DMS153 treated with DMSO at 0.1 percent for 48 hours (cell line): ENCODE results near the gene ZDBF2.
"Not testable (repeated sequence)": the region's sequence is repeated elsewhere in the genome, so short reads cannot be mapped to it uniquely, and the experiment has no call there.

Experiments used
- DNase-seq: peaks from one replicate; lab custom pipeline; 2025; ENCODE audit not compliant: unreplicated experiment; lab: John Stamatoyannopoulos, UW

ZDBF2 gene

DNA sequence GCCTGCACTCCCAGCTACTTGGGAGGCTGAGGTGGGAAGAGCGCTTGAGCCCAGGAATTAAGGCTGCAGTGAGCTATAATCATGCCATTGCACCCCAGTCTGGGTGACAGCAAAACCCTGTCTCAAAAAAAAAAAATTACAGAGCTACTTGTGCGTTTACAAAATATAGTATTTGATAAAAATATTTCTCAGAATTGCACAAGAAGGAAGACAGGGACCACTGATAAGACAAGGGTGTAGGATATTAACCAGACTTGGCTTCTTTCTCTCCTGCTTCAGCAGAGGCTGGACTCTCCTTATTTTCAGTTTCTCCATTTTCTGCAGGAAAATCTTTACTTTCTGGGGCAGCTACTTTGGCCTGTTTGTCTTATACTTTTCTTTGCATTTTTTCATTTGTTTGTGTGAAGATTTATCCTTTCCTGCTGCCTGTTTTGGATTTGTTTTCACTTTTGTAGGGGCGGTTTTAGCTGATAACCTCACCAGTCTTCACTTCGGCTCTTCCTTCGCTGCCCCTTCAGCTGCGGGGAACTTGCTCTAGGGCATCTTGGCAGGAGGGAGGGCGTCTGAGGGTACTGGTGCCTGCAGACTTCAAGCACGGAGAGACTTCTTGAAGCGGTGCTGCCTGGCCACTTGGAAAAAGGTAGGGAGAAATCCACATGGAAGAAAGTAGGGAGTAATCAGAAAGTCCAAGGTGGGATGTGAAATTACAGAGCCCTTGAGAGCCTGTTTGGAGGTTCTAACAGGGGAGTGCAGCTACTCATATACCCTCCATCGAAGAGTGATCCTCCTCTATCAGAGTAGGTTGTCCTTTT lies 14.9 kb upstream of the ZDBF2 start:
- no peak for DNase-seq

DNA sequence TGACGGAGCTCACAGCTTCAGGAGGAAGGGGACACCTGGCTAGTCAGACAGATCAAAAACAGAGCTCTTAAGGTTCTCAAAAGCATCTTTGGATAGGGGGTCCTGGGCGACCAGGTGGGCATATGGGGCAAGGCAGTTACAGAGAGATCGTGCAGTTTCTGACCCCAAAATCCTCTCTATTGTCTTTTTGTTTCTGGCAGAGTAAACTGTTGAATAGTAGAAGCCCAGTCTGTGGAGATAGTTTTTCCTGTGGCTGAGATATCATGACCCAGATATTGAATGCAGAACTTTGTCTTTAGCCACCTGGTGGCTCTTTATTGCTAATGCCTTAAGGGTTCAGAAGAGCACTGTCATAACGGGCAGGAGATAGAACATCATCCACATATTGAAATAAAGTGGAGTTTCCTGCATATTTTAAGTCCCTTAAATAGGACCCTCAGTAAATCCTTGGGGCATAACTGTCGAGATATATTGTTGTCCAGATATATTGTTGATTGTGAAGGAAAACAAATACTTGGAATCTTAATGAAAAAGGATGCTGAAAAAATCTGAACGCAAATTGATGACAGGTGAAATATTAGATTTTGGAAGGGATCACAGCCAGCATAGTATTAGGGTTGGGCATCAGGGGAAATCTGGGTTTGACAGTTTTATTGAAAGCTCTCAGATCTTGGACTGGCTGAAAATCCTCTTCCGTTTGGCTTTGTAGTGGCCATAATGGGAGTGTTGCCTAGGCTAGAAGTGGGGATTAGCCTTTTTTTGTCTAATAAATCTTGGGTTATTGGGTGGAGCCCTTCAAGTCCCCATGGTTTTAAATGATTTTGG lies 14.1 kb upstream of the ZDBF2 start:
- DNase-seq = no peak

DNA sequence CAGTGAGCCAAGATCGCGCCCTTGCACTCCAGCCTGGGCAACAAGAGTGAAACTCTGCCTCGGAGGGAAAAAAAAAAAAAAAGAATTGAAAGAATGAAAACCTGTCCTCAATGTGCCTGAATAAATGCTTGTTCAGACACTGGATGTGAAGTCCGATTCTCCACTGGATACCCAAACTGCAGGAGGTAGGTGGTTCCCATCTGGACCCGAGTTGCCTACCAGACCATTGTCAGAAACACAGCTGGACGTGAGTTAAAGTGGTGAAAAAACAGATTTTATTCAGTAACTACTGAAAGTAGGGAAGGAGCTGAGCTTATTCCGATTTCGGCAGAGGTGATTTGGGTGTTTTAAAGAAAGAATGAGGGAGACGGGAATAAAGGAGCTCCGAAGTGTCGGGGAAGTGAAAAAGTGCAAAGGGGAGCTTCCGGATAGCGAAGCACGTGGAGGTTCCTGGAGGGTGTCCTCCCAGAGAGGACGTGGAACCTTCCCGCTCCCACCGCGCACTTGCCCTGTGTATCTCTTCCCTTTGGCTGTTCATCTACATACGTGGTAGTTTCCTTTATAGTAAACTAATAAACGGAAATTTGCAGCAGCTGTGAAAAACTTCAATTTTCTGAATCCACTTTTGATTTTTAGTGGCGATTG lies 10.4 kb upstream of the ZDBF2 start:
- DNase-seq = no peak

DNA sequence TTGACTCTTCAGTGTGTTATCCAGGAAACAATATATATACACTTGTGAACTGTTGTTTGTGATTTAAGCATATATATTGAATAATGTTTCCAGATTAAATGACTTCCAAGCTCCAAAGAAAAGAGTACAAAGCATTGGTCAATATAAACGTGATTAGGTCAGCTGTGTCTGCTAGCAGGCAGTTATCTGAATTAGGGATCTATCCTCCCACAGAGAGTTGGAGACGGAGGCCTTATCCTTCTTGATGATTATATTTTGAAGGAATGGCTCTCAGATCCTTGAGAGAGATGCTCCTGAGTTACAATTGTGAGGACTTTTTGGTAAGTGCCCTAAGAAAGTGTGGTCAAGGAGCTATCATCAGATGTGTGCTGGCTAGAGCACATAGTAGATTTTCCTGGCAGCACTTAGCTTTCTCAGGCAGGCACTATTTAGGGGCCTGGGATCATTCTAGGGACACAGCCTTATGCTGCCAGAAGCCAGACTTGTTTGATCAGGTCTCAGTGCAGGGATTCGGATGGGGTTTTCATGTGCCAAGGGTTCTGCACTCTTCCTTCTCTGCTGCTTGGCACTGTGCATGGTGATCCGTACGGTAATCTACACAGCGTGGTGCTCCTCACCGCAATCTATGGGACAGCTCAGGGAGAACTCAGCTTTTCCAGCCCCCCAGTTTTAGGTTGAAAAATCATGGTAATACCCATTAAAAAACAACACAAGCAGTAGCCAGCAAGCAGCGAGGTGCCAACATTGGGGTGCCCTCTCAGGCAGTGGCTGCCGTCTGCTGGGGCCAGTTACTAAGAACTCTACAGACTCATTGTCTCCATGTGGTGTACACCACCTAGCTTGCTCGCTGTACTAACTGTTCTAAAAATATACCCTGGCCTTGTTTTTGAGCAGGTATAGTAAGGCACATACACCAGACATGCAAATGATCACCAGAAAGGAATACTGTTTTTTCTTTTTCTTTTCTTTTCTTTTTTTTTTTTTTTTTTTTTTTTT lies 8.0 kb upstream of the ZDBF2 start:
- no peak for DNase-seq

DNA sequence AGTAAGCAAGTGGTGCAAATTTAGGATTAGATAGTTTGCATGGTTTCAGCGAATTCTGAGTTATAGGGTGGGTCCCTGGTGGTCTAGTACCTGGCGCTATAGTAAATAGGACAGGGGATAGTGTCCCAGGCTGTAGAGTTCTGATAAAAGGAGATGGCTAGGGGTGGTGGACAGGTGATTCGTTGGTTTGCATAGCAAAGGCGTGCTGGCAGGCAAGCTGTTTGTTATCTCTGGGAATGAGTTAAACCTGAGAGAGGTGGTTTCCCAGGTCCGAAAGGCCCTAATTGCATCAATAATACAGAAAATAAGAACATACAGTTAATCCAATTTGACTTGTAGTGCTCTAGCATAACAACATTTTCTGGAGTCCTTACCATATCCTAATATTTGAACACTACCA lies 6.9 kb upstream of the ZDBF2 start:
- no peak for DNase-seq

DNA sequence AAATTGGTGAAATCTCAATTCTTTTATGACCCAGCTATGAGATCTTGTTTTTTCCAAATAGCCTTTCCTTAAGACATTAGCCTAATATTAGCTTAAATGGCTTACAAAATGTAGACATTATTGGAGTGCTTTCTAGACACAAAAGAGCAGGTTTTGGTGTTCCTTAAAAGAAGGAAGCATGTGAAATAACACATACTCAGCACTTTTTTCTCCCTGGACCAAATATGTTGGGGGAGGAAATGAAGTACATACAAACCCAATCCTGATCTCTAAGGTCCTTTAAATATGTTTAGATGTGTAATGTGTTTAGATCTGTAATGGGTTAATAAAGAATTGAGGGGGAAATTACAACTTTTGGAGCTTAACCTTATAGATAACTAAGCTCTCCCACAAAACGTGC lies 3.4 kb upstream of the ZDBF2 start:
- DNase-seq = no peak

DNA sequence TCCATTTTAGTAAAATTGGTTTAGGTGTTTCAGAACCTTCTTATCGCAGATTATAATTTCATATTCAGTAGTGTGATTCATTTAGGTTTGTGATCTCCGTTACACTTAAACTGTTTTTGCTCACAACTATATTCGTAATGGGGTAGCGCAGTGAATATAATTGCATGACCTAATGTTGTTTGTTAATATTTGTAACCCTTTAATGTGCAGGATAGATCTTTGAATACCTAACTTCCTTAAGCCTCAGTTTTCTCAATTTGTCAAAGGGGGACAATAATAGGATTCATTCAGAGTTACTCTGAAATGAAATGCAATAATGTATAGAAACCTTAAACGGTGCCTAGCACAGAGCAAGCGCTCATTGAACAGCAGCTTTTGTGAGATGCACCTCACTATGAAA lies 558 bp upstream of the ZDBF2 start:
- DNase-seq = no peak

DNA sequence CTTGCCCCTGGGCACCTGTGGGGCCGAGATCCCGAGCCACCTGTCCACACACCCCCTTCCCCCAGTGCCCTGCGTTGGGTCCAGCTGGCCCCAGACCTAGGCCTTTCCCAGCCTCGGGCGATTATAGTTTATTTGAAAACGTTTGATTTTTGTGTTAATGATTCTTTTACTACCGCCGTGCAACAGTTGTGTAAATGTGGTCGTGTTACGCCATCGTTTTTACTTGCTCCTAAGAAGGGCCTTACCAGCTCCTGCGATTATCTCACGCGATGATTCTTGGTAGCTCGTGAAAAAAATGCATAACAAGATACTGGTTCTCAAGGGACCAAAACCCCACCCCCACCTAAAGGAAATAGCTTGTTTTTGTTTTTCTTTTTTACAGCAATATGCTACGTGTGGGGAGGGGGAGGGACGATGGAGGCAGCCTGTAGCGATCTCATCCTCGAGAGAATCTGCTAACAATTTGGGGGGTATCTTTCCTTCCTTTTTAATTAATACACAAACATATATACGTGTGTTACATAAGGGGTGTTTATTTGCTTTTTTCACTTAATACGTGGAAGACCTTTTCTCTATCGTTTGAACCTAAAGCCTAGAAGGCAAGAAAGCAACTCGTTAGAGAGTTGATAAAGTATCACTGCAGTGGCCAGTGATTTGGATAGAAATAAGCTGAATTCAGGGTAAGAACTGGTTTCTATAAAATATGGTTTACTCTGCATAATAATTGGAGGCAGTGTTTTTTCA lies 1.0 kb downstream of the ZDBF2 start:
- DNase-seq = no peak

DNA sequence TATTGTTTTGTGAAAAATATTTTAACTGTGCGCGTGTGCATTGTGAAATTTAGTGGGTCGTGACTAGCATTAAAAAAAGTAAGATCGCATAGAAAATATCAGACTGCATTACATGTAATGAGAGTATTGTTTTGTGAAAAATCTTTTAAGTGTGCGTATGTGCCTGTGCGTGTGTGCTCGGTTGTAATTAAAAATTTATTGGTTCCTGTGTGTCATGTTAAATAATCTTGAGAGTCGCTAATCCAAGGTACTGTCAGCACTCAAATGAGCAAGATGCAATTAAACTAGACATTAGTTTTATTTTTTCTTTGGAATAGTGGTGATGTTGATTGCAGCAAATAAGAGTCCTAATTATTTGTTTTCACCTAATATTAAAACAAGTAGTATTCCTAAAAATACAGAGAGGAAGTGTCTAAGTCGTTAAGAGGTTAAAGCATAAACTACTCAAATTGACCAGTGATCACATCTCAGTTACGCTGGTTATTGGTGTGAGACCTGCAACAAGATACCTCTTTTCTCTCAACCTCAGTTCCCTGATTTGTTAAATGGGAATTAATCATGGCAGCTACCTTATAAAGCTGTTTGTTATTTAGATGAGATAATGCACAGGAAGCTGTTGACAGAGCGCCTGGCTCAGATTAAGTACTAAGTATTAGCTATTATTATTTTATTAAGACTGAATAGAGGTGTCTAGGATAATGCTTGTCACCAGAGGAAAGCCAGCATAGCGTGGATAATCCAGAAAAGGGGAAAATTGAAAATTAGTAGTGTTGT lies 1.9 kb downstream of the ZDBF2 start:
- DNase-seq = no peak

DNA sequence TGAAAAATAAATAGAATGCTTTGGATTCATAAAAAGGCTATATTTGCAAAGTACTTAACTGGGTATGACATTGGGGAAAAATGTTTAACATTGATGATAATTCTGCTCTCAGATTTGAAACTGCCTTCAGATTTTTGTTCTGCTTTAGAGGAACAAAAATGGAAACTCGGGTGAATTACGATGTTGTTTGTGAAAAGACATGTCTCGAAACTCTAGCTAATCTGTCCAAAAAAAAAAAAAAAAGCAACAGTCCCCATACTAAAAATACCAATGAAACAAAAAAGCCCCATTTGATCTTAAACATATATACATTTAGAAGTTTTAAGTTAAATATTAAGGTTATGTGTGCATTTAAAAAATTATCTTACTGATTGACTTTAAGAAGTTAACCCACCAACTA lies 3.0 kb downstream of the ZDBF2 start:
- no peak for DNase-seq

DNA sequence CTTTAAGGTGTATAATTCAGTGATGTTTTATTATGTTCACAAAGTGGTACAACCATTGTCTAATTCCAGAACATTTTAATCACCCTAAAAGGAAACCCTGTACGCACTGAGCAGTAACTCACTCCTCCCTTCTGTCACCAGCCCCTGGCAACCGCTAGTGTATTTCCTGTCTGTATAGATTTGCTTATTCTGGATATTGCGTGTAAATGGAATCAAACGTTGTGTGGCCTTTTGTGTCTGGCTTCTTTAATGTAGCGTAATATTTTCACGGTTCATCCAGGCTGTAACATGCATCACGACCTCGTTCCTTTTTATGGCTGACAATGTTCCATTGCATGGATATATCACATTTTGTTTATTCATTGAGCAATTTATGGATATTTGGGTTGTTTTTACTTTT lies 8.3 kb downstream of the ZDBF2 start:
- DNase-seq = no peak

DNA sequence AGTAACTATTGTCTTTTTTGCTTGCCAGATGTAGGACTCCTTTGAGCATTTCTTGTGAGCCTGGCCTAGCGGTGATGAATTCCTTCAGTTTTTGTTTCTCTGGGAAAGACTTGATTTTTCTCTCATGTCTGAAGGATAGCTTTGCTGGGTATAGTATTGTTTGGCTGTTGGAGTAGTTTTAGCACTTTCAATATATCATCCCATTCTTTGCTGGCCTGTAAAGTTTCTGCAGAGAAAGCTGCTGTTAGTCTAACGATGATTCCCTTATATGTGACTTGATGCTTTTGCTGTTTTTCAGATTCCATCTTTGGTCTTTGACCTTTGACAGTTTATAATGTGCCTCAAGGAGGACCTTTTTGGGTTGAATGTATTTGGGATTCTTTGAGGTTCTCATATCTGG lies 12.7 kb downstream of the ZDBF2 start:
- DNase-seq = no peak

DNA sequence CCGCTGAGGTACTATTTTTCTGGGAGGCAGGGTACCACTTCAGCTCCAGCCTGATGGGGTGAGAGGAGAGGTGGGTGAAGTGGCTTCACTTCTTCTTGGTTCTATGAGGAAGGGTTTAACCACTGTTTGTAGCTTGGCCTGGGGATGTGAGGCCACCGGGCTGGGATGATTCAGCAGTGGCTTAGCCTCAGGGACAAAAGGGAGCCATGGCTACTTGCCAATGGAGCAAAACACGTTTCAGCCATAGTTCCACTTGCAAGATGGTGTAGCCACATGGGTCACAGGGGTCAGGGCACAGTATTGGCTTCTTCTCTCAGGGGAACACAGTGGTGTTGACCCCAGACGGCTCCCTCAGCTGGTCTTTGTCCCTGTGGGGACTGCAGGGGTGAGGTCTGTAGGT lies 14.9 kb downstream of the ZDBF2 start:
- no peak for DNase-seq

DNA sequence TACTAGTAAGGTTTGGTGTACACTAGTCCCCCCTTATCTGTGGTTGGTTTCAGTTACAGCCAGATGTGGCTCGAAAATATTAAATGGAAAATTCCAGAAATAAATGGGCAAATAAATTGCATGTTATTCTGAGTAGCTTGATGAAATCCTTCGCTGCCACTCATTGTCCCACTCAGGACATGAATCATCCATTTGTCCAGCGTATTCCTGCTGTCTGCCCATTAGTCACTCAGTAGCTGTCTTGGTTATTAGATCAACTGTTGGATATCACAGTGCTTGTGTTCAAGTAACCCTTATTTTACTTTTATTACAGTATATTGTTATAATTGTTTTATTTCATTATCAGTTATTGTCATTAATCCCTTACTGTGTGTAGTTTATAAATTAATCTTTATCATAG lies 21.7 kb downstream of the ZDBF2 start:
- DNase-seq = no peak

DNA sequence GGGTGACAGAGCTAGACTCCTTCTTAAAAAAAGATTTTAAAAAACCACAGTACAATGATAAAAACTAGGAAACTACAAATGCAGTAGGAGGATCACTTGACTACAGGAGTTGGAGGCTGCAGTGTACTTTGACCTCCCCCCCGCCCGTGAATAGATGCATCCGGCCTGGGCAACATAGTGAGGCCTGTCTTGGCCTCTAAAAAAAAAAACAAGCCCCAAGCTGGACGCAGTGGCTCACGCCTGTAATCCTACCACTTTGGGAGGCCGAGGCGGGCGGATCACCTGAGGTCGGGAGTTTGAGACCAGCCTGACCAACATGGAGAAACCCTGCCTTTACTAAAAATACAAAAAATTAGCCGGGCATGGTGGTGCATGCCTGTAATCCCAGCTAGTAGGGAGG lies 25.1 kb downstream of the ZDBF2 start:
- not testable (repeated sequence) for DNase-seq

DNA sequence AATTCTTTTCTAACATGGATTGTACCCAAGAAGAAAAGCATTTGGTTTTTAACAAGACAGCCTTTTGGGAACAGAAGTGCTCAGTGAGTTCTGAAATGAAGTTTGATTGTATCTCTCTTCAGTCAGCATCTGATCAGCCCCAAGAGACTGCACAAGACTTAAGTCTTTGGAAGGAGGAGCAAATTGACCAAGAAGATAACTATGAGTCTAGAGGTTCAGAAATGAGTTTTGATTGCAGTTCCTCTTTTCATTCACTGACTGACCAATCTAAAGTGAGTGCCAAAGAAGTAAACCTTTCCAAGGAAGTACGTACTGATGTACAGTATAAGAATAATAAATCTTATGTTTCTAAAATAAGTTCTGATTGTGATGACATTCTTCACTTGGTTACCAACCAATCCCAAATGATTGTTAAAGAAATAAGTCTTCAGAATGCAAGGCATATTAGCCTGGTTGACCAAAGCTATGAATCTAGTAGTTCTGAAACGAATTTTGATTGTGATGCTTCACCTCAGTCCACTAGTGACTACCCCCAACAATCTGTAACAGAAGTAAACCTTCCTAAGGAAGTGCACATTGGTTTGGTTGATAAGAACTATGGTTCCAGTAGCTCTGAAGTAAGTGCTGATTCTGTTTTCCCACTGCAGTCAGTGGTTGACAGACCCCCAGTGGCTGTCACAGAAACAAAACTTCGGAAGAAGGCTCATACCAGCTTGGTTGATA lies 31.2 kb downstream of the ZDBF2 start:
- DNase-seq = no peak

DNA sequence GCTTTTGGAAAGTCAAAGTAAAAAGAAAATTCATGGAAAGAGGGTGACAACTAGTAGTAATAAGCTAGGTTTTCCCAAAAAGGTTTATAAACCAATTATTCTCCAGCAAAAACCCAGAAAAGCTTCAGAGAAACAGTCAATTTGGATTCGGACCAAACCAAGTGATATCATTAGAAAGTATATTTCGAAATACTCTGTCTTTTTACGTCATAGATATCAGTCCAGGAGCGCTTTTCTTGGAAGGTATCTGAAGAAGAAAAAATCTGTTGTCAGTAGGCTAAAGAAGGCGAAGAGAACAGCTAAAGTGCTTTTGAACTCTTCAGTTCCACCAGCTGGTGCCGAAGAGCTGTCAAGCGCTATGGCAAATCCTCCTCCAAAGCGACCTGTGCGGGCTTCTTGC lies 36.6 kb downstream of the ZDBF2 start:
- DNase-seq = no peak

DNA sequence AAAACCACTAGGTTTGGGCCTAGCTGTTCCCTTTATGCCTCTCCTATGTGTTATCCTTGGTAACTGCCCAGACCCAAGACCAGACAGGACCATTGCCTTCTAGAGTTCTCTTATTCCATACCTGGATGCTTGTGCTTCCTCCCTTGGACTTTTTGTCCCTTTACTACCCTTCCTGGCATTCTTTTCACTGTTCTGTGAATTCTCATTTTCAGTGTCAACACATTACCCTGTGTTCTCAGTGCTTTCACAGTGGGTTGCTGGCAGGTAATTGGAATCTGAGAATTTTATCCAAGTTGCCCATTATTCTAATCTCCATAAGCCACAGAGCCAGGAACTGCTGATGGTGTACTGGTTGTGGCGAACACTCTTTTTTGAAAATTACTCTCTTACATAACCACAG lies 41.7 kb downstream of the ZDBF2 start:
- DNase-seq = no peak

DNA sequence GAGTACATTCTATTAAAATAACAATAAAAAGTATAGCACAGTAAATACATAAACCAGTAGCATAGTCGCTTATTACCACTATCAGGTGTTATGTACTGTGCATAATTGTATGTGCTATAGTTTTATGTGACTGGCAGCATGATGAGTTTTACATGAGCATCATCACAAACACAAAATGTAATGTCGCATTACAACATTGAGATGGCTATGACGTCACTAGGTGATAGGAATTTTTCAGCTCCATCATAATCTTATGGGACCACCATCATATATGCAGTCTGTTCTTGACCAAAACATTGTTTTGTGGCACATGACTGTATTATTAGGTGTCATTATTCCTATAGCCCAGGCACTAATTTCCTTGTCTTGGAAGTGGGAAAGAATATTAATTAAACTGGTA lies 48.6 kb downstream of the ZDBF2 start:
- DNase-seq = no peak
